DND-41 (cell line): ENCODE data around the gene ERVFRD-1.

Experiments used
- CTCF ChIP-seq: IDR thresholded peaks from 2 replicates; pipeline ENCODE4 v1.5.1; 2012; ENCODE audit warnings: borderline replicate concordance, low read length, moderate library complexity, mild to moderate bottlenecking; ENCODE audit not compliant: poor library complexity, severe bottlenecking; ENCODE audit errors: extremely low read depth
- EZH2 ChIP-seq: IDR thresholded peaks from 3 replicates; pipeline ENCODE4 v1.6.1; 2012; ENCODE audit warnings: borderline replicate concordance, low read depth, mild to moderate bottlenecking, moderate library complexity, low read length, inconsistent platforms; ENCODE audit not compliant: severe bottlenecking

DNA sequence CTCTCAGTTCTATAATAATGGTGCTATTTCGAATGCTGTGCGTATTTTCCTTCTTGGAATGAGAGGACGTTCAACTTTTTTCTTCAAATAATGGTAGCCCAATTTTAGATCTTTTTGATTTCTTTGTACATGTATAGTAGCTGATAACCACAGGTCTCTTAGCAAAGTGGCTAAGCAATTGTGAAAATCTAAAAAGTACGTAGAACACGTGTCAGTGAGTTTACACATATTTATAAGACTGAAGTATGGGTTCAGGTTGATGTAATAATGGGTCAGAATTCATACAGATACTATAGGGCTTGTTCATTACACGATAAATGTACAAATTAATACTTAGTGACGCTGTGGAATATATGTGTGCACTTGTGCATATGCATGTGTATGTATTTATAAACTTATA is 16.6 kb downstream of the ERVFRD-1 start:
- TF ChIP-seq CTCF (no peak), EZH2 (no peak)
